IPS DF 6.9 (cell line): ENCODE measurements around the gene AFDN.
"Not testable (repeated sequence)": the region's sequence is repeated elsewhere in the genome, so short reads cannot be mapped to it uniquely, and the experiment has no call there.

ENCODE experiments used
- DNase-seq: peaks from one replicate; pipeline ENCODE4 v3.0.0-alpha.2; 2013; ENCODE audit warnings: low read depth, low spot score
- H3K27ac ChIP-seq: one replicate; pipeline ENCODE4 v1.5.1; 2013; ENCODE audit warnings: low read length, control low read depth
- H3K27me3 ChIP-seq: 2 replicates; pipeline ENCODE4 v1.6.1; 2013; ENCODE audit warnings: mild to moderate bottlenecking, low read length; ENCODE audit not compliant: control insufficient read depth, insufficient read depth
- H3K36me3 ChIP-seq: 2 replicates; pipeline ENCODE4 v1.6.1; 2013; ENCODE audit warnings: low read length; ENCODE audit not compliant: control insufficient read depth, insufficient read depth
- H3K4me1 ChIP-seq: 2 replicates; pipeline ENCODE4 v1.6.1; 2013; ENCODE audit warnings: low read length; ENCODE audit not compliant: control insufficient read depth, insufficient read depth
- H3K4me3 ChIP-seq: 2 replicates; pipeline ENCODE4 v1.5.1; 2013; ENCODE audit warnings: mild to moderate bottlenecking, low read length
- H3K9me3 ChIP-seq: 2 replicates; pipeline ENCODE4 v1.6.1; 2013; ENCODE audit warnings: low read length, inconsistent platforms; ENCODE audit not compliant: control insufficient read depth, insufficient read depth
- WGBS: extraction: QIAGEN DNeasy Blood & Tissue Kit; methylation state at CpG from one replicate; pipeline ENCODE4 v1.1.7; 2013; ENCODE audit warnings: mixed read lengths, missing lambda C conversion rate; ENCODE audit not compliant: insufficient read length, insufficient coverage; 5-methylcytosine and 5-hydroxymethylcytosine counted together

Gene AFDN

DNA sequence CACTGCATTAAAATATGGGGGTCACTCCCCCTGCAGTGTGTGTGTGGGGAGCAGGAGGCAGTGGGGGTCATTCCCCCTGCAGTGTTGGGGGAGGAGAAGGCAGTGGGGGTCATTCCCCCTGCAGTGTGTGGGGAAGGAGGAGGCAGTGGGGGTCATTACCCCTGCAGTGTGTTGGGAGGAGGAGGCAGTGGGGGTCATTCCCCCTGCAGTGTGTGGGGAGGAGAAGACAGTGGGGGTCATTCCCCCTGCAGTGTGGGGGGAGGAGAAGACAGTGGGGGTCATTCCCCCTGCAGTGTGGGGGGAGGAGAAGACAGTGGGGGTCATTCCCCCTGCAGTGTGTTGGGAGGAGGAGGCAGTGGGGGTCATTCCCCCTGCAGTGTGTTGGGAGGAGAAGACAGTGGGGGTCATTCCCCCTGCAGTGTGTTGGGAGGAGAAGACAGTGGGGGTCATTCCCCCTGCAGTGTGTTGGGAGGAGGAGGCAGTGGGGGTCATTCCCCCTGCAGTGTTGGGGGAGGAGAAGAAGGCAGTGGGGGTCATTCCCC, 149.5 kb downstream of the AFDN start:
- H3K4me3 ChIP-seq, H3K27ac ChIP-seq, H3K4me1 ChIP-seq, DNase-seq, H3K36me3 ChIP-seq, H3K9me3 ChIP-seq, H3K27me3 ChIP-seq: not testable (repeated sequence)

DNA sequence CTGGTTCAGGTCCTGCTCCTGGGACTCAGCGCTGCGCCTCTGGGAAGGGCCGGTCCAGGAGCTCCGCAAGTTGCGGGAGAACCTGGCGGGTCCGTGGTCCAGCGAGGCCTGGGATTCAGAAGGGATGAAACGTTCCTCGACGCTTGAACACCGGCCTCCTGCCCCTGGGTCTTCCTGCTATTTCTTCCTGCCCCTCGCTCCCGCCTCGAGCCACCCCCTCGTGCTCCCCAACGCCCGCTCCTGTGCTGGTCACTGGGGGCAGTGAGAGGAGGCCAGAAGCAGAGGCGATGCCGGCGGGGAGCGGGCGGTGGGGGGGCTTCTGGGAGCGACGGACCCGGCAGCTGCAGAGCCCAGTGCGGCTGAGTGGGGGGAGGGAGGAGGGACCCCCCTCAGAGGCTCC, 150.0 kb downstream of the AFDN start:
- no peak for DNase-seq
- H3K27me3 ChIP-seq = no peaks in the 10 kb centered on the region
- peaks cover 4% of the 10 kb centered on the region for H3K4me1 ChIP-seq
- H3K4me3 ChIP-seq = no peak overlapping the region
- no CpG with 5 or more reads among the region's 27 CpGs for WGBS
- no peaks in the 10 kb centered on the region for H3K9me3 ChIP-seq
- no peak overlapping the region for H3K27ac ChIP-seq
- no peaks in the 10 kb centered on the region for H3K36me3 ChIP-seq

DNA sequence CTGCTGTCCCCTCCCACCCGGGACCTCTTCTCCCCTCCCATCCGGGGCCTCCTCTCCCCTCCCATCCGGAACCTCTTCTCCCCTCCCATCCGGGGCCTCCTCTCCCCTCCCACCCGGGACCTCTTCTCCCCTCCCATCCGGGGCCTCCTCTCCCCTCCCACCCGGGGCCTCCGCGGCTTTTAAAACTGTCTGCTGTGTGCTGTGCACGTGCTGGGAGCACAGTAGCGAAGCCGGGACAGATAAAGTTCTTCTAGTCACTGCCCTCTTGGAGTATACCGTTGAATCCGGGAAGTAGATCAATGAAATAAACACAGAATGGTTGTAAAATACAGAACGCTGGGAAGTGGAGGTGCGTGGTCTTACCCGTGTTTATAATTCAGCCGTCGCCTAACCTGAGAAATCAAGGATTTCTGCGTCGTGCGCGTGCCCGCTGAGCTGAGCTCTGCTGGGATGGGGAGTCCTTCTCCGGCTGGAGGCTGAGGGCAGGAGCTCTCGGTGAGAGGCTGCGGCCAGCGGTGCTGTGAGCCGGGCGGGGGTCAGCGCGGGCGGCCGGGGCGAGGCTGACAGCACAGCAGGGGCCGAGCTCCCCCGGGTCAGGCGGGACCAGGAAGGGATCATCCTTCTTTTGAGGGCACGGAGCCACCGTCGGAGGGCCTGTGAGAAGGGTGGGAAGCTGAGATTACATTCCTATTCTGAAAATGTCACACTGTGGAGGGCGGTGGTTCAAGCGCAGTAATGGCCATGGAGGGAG, 151.2 kb downstream of the AFDN start:
- H3K4me3 ChIP-seq = no peak overlapping the region
- H3K27ac ChIP-seq = no peak overlapping the region
- peaks cover 4% of the 10 kb centered on the region for H3K4me1 ChIP-seq
- no peak for DNase-seq
- no CpG with 5 or more reads among the region's 43 CpGs for WGBS
- H3K27me3 ChIP-seq = no peaks in the 10 kb centered on the region
- no peaks in the 10 kb centered on the region for H3K36me3 ChIP-seq
- H3K9me3 ChIP-seq = no peaks in the 10 kb centered on the region

DNA sequence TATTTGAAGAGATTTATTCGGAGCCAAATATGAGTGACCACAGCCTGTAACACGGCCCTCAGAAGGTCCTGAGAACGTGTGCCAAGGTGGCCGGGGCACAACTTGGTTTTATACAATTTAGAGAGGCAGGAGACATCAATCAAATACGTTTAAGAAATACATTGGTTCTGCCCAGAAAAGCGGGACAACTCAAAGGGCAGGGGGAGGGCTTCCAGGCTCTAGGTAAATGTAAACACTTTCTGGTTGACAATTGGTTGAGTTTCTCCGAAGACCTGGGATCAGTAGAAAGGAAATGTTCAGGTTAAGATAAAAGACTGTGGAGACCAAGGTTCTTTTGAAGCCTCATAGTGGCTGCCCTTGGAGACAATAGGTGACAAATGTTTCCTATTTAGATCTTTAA, 151.9 kb downstream of the AFDN start:
- Histone ChIP-seq H3K27ac (no peak overlapping the region), H3K9me3 (no peaks in the 10 kb centered on the region), H3K27me3 (no peaks in the 10 kb centered on the region), H3K4me1 (no peaks in the 10 kb centered on the region; the same call in 1 of the 2 replicates), H3K36me3 (no peaks in the 10 kb centered on the region), H3K4me3 (no peak overlapping the region)
- no CpG with 5 or more reads among the region's 7 CpGs for WGBS
- no peak for DNase-seq

DNA sequence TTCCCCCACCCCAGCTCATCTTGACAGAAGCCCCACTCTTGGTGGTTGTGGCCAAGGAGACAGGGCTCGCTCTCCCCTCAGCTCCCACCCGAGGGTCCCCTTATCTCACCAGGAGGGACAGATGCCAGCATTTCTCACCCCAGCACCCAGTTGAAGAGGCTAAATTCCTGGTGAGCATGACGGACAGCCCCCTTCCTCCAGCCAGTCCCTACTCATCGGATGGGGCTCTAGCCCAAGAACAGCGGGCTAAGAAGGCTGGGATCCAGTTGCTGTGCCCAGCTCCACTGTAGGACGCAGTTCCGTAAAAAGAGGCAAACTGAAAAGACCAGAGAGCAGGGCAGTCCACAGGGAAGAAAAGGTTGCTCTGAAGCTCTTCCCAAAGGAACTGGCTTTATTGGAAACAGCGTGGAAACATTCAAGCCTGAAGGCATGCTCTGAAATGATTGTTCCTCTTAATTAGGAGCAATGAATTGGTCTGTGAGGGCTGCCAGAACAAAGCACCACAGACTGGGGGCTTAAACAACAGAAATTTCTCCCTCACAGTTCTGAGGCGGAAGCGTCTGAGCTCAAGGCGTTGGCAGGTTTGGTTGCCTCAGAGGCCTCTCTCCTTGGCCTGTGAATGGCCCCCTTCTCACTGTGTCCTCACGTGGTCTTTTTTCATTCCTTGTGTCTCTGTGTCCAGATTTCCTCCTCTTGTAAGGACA, 152.9 kb downstream of the AFDN start:
- DNase-seq = no peak
- no peaks in the 10 kb centered on the region for H3K27me3 ChIP-seq
- H3K27ac ChIP-seq = no peak overlapping the region
- no peaks in the 10 kb centered on the region; the same call in 1 of the 2 replicates for H3K4me1 ChIP-seq
- H3K9me3 ChIP-seq = no peaks in the 10 kb centered on the region
- H3K4me3 ChIP-seq = no peak overlapping the region
- H3K36me3 ChIP-seq = no peaks in the 10 kb centered on the region
- WGBS = no CpG with 5 or more reads among the region's 12 CpGs

DNA sequence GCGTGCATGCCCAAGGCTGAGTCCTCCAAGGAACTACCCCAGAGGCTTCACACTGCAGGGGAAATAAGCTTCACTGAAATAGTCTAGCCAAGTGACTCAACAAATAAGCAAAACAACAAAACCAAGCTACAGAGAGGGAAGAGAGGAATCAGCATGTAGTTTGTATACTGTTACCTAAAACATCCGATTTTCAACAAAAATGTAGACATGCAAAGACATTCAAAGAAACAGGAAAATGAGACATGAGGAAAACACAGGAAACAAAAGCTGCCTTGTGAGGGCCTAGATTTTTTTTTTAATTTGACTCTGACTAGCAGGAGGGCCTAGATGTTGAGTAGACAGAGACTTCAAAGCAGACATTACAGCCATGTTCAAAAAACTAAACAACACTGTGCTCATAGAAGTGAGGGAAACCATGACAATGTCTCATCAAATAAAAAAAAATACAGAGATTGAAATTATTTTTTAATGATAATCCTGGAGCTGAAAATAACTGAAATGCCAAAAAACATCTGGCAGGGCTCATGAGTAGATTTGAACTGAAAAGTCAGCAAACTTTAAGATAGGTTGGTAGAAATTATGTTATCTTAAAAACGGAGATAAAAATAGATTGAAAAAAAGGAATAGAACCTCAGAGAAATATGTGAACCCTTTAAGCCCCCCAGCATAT, 154.3 kb downstream of the AFDN start:
- no CpG with 5 or more reads among the region's 3 CpGs for WGBS
- H3K9me3 ChIP-seq = no peaks in the 10 kb centered on the region

DNA sequence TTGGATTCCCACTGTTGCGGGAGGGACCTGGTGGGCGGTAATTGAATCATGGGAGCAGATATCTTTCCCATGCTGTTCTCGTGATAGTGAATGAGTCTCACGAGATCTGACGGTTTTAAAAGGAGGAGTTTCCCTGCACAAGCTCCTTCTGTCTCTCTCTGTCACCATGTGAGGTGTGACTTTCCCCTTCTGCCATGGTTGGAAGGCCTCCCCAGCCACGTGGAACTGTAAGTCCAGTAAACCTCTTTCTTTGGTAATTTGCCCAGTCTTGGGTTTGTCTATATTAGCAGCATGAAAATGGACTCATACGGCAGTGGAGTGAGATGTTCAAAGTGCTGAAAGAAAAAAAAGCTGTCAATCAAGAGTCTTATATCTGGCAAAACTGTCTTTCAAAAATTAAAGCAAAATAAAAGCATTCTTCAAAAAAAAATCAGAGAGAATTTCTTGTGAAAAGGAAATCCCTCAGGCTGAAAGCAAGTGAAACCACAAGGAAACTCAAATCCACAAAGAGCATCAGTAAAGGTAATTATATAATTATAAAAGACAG, 155.3 kb downstream of the AFDN start:
- no peaks in the 10 kb centered on the region for H3K27me3 ChIP-seq
- whole genome bisulfite sequencing = no CpG with 5 or more reads among the region's 7 CpGs
- H3K4me3 ChIP-seq = no peak overlapping the region
- no peak for DNase-seq
- no peak overlapping the region for H3K27ac ChIP-seq
- no peaks in the 10 kb centered on the region; the same call in 1 of the 2 replicates for H3K4me1 ChIP-seq
- peaks cover 2% of the 10 kb centered on the region; the same call in 1 of the 2 replicates for H3K36me3 ChIP-seq
- no peaks in the 10 kb centered on the region for H3K9me3 ChIP-seq

More for the DNA sequence above, 154.3 kb downstream of the AFDN start:
- no peak for DNase-seq
- Histone ChIP-seq H3K4me1 (no peaks in the 10 kb centered on the region; the same call in 1 of the 2 replicates), H3K4me3 (no peak overlapping the region), H3K36me3 (peaks cover under 1% of the 10 kb centered on the region; the same call in 1 of the 2 replicates), H3K27me3 (no peaks in the 10 kb centered on the region), H3K27ac (no peak overlapping the region)

DNA sequence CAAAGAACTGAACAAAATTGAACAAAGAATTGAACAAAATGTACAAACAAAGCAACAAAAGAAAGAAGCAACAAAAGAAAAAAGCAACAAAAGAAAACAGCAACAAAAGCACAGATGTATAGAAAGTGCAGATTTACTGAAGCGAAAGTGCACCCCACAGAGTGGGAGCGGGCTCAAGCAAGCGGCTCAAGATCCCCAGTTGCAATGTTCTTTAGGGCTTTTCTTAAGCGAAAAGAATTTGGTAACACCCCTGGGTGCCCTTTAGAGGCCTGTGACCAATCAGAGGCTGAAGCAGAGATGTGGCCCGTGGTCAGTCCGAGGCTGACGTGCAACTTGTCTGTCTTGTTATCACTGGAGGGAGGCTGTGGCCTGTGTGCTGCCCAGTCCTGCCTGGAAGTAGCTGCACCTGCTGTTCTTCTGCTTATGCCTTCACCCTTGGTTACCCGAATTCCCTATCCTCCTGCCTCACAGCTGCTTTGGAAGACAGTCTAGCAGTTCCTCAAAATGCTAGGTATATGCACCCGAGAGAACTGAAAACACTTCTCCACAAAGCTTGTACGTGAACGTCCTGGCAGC, 157.5 kb downstream of the AFDN start:
- peaks cover 2% of the 10 kb centered on the region; the same call in 1 of the 2 replicates for H3K36me3 ChIP-seq
- no peaks in the 10 kb centered on the region for H3K4me1 ChIP-seq
- WGBS = no CpG with 5 or more reads among the region's 11 CpGs
- no peak for DNase-seq
- no peak overlapping the region for H3K27ac ChIP-seq
- H3K27me3 ChIP-seq = no peaks in the 10 kb centered on the region
- no peak overlapping the region for H3K4me3 ChIP-seq
- no peaks in the 10 kb centered on the region for H3K9me3 ChIP-seq

DNA sequence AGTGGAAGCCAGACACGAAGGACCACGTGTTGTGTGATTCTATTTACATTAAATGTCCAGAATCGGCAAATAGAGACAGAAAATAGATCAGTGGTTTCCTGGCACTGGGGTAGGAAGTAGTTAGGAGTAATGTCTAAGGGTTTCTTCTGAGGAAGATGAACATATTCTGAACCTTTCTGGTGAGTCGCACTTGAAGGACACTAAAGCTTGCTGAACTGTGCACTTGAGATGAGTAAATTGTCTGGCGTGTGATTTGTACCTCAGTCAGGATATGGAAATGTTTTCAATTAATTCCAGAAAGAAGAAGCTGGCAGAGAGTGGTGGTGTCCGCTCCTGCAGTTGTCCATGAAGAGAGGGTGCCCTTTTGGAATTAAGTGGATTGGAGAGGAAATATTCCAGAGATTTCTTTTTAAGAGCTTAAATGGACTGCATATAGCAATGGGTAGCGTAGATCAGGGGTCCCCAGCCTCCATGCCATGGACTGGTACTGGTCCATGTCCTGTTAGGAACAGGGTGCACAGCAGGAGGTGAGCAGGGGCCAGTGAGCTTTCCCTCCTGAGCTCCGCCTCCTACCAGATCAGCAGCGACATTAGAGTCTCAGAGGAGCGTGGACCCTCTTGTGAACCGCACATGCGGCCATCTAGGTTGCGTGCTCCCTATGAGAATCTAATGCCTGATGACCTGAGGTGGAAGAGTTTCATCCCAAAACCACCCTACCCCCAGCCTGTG, 158.3 kb downstream of the AFDN start:
- DNase-seq = no peak
- WGBS = no CpG with 5 or more reads among the region's 13 CpGs
- no peaks in the 10 kb centered on the region for H3K4me1 ChIP-seq

More for the DNA sequence above, 158.3 kb downstream of the AFDN start:
- H3K27ac ChIP-seq = no peak overlapping the region
- no peaks in the 10 kb centered on the region for H3K27me3 ChIP-seq
- no peaks in the 10 kb centered on the region for H3K9me3 ChIP-seq
- H3K36me3 ChIP-seq = peaks cover 2% of the 10 kb centered on the region; the same call in 1 of the 2 replicates
- no peak overlapping the region for H3K4me3 ChIP-seq
